B cell (primary cell): ENCODE data around the gene MICU1. TPM values are rescaled to one million over a fixed set of nuclear protein-coding genes. Genes with fewer than 3 reads are reported as not detected.

Experiments
- ATAC-seq: fragments of 200-7000 bp; cut with Tn5 transposase; one replicate; pipeline ENCODE4 v1.10.0; 2021; ENCODE audit warnings: low read depth, mild to moderate bottlenecking, moderate number of reproducible peaks, moderate library complexity
- CTCF ChIA-PET: fragments of 350-600 bp; sonication (Branson Sonifier 250); formaldehyde crosslinking; loops from one replicate; lab custom pipeline; 2021; ENCODE audit warnings: antibody characterized with exemption, inconsistent platforms; lab: Charles Lee
- POLR2A ChIA-PET: fragments of 350-600 bp; sonication (Branson Sonifier 250); formaldehyde crosslinking; loops from one replicate; lab custom pipeline; 2021; ENCODE audit warnings: antibody characterized with exemption; lab: Charles Lee
- DNase-seq: peaks from one replicate; pipeline ENCODE4 v3.0.0; 2013
- H2AFZ ChIP-seq: 2 replicates; pipeline ENCODE4 v1.6.1; 2012; ENCODE audit warnings: mild to moderate bottlenecking, low read depth, low read length; ENCODE audit not compliant: insufficient read depth, poor library complexity, severe bottlenecking
- H3K27ac ChIP-seq, 2 donors: 1 replicate in 1 of 2; 2 replicates in 1 of 2; pipeline ENCODE4 v1.5.1; 2012 to 2013; ENCODE audit warnings: low read length in 2 of 2, mild to moderate bottlenecking in 2 of 2, moderate library complexity in 1 of 2
- H3K27me3 ChIP-seq, 4 experiments: fragments of 200-600 bp in 1 of 4; sonication (generic) in 1 of 4; replicated peaks in 1 of 4; 1 replicate in 2 of 4; 2 replicates in 2 of 4; pipeline versions ENCODE4 v1.6.1 to v1.7.0; 2013 to 2016; ENCODE audit warnings: low read length in 3 of 4, mild to moderate bottlenecking in 2 of 4, mixed read lengths in 1 of 4, moderate library complexity in 1 of 4; ENCODE audit not compliant: insufficient read depth in 4 of 4, control insufficient read depth in 3 of 4; ENCODE audit errors: control extremely low read depth in 1 of 4
- H3K36me3 ChIP-seq, 2 experiments: replicated peaks in 1 of 2; 1 replicate in 1 of 2; 2 replicates in 1 of 2; pipeline versions ENCODE4 v1.6.1 to v1.7.1; 2013; ENCODE audit warnings: low read length in 1 of 2; ENCODE audit not compliant: insufficient read depth in 2 of 2, control insufficient read depth in 1 of 2; ENCODE audit errors: control extremely low read depth in 1 of 2, extremely low read depth in 1 of 2
- H3K4me1 ChIP-seq, 2 donors: fragments of 200-600 bp in 1 of 2; sonication (generic) in 1 of 2; 1 replicate in 1 of 2; 2 replicates in 1 of 2; pipeline versions ENCODE4 v1.5.1 to v1.6.1; 2013 to 2017; ENCODE audit warnings: low read length in 2 of 2; ENCODE audit not compliant: control insufficient read depth in 2 of 2, insufficient read depth in 2 of 2
- H3K4me2 ChIP-seq: replicated peaks from 2 replicates; pipeline ENCODE3; 2012; ENCODE audit warnings: mild to moderate bottlenecking, low read depth, low read length; ENCODE audit not compliant: poor library complexity, severe bottlenecking
- H3K4me3 ChIP-seq, 5 experiments: fragments of 200-600 bp in 1 of 5; sonication (generic) in 1 of 5; 1 replicate in 3 of 5; 2 replicates in 2 of 5; pipeline versions ENCODE4 v1.5.1 to v1.7.0; 2011 to 2016; ENCODE audit warnings: low read length in 4 of 5, mild to moderate bottlenecking in 4 of 5, low read depth in 2 of 5, control low read depth in 1 of 5, moderate library complexity in 1 of 5; ENCODE audit not compliant: insufficient read depth in 1 of 5; ENCODE audit errors: control extremely low read depth in 1 of 5, extremely low read depth in 1 of 5
- H3K79me2 ChIP-seq: fragments of 200-600 bp; sonication (generic); one replicate; pipeline ENCODE4 v1.6.0; 2016; ENCODE audit warnings: low read length; ENCODE audit not compliant: control insufficient read depth, insufficient read depth
- H3K9ac ChIP-seq: fragments of 200-600 bp; sonication (generic); 2 replicates; pipeline ENCODE4 v1.6.1; 2017; ENCODE audit warnings: mild to moderate bottlenecking, low read length, moderate library complexity
- H3K9me3 ChIP-seq, 3 donors: one replicate each; pipeline versions ENCODE4 v1.6.1 to v1.7.1; 2013; ENCODE audit warnings: low read length in 2 of 3; ENCODE audit not compliant: control insufficient read depth in 2 of 3, insufficient read depth in 1 of 3; ENCODE audit errors: control extremely low read depth in 1 of 3
- H4K20me1 ChIP-seq: 2 replicates; pipeline ENCODE4 v1.6.0; 2012; ENCODE audit warnings: mild to moderate bottlenecking, low read length; ENCODE audit not compliant: insufficient read depth, control insufficient read depth, poor library complexity, severe bottlenecking
- H3K27ac Mint-ChIP-seq: one replicate; pipeline ENCODE4 v1.8.0; 2021; ENCODE audit warnings: mixed read lengths
- H3K27me3 Mint-ChIP-seq: one replicate; pipeline ENCODE4 v1.8.0; 2021; ENCODE audit warnings: mixed read lengths
- H3K4me1 Mint-ChIP-seq: one replicate; pipeline ENCODE4 v1.8.0; 2021; ENCODE audit warnings: mixed read lengths
- H3K4me3 Mint-ChIP-seq: one replicate; pipeline ENCODE4 v1.8.0; 2021; ENCODE audit warnings: mixed read lengths
- H3K9me3 Mint-ChIP-seq: one replicate; pipeline ENCODE4 v1.8.0; 2022; ENCODE audit warnings: mixed read lengths; ENCODE audit not compliant: insufficient read depth
- EZH2 ChIP-seq: IDR thresholded peaks from 2 replicates; pipeline ENCODE4 v1.6.1; 2012; ENCODE audit warnings: borderline replicate concordance, low read depth, mild to moderate bottlenecking, moderate library complexity, low read length; ENCODE audit not compliant: insufficient read depth, poor library complexity, severe bottlenecking
- WGBS: methylation state at CpG from one replicate; pipeline ENCODE4 v1.1.5; 2013; ENCODE audit warnings: missing lambda C conversion rate; ENCODE audit not compliant: insufficient coverage; 5-methylcytosine and 5-hydroxymethylcytosine counted together
- intact Hi-C: fragments of 100-400 bp; cut with micrococcal nuclease; formaldehyde crosslinking; loops from one replicate; pipeline ENCODE4 v1.10.0; 2022
- polyA plus RNA-seq: library from polyadenylated mRNA; depleted of rRNA; stranded (reverse); fragments of >200 nt; gene quantifications from 2 replicates; pipeline ENCODE4 v1.2.3, GENCODE V29; 2012
- total RNA-seq, 2 donors: library from RNA; stranded (reverse); fragments of 120-200 nt in 1 of 2; gene quantifications; 1 replicate in 1 of 2; 2 replicates in 1 of 2; pipeline versions ENCODE4 v1.2.3 to v1.2.4, GENCODE V29; 2013 to 2022
- TF ChIP-seq, protein P1 (sequence below): fragments of 200-600 bp; IDR thresholded peaks from one replicate; pipeline ENCODE4 v1.8.0; 2022; ENCODE audit warnings: antibody characterized with exemption, mild to moderate bottlenecking

Gene MICU1
- total and polyA plus RNA-seq, 2 donors (not counting 1 experiment from before 2014, with no cell fraction given), result 12.0 to 34.7 TPM

DNA sequence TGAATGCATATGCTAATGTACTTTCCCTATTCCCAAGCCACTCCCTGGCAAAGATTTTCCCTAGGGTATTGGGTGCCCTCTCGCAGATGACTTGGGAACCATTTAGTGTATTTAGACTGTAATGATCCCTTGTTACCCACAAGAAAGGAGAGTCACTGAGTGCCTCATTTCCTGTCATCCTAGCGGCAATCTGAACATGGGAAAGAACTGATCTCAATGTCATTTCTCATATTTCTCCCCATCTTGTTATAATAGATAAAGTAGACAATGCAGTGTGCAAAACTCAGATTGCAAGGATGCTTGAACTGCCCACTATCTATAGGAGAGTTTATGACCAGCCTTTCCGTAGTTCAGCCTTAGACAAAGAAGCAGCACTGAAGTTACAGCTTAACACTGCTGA, 123.3 kb downstream of the MICU1 start:
- TF ChIP-seq EZH2, result no peak
- TF ChIP-seq, protein P1, sequence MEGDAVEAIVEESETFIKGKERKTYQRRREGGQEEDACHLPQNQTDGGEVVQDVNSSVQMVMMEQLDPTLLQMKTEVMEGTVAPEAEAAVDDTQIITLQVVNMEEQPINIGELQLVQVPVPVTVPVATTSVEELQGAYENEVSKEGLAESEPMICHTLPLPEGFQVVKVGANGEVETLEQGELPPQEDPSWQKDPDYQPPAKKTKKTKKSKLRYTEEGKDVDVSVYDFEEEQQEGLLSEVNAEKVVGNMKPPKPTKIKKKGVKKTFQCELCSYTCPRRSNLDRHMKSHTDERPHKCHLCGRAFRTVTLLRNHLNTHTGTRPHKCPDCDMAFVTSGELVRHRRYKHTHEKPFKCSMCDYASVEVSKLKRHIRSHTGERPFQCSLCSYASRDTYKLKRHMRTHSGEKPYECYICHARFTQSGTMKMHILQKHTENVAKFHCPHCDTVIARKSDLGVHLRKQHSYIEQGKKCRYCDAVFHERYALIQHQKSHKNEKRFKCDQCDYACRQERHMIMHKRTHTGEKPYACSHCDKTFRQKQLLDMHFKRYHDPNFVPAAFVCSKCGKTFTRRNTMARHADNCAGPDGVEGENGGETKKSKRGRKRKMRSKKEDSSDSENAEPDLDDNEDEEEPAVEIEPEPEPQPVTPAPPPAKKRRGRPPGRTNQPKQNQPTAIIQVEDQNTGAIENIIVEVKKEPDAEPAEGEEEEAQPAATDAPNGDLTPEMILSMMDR, result no peak
- H3K27ac ChIP-seq, result no peak overlapping the region
- H3K4me1 ChIP-seq, result no peaks in the 10 kb centered on the region
- no peak overlapping the region for H3K9ac ChIP-seq
- DNase-seq, result no peak
- no peak overlapping the region for H3K4me2 ChIP-seq
- H3K4me3 ChIP-seq, result no peak overlapping the region
- ChIA-PET CTCF (no interaction called here), POLR2A (no interaction called here)
- H3K79me2 ChIP-seq, result no peaks in the 10 kb centered on the region
- peaks cover 5% of the 10 kb centered on the region for H3K9me3 Mint-ChIP-seq
- intact Hi-C loops, result no loop called here
- H4K20me1 ChIP-seq, result no peaks in the 10 kb centered on the region
- H3K4me3 Mint-ChIP-seq, result no peak overlapping the region
- peaks cover 7% of the 10 kb centered on the region for H3K4me1 Mint-ChIP-seq
- peaks cover 0 to 4% (median 2%) of the 10 kb centered on the region in 3 donors for H3K9me3 ChIP-seq
- H3K36me3 ChIP-seq, result peaks cover 3 to 8% of the 10 kb centered on the region in 2 experiments
- WGBS, result 100% methylated on average over 1 of the region's 3 CpGs
- H3K27me3 Mint-ChIP-seq, result no peaks in the 10 kb centered on the region
- no peaks in the 10 kb centered on the region for H3K27me3 ChIP-seq
- H3K27ac Mint-ChIP-seq, result no peak overlapping the region
- ATAC-seq, result no peak
- H2AFZ ChIP-seq, result no peak overlapping the region

DNA sequence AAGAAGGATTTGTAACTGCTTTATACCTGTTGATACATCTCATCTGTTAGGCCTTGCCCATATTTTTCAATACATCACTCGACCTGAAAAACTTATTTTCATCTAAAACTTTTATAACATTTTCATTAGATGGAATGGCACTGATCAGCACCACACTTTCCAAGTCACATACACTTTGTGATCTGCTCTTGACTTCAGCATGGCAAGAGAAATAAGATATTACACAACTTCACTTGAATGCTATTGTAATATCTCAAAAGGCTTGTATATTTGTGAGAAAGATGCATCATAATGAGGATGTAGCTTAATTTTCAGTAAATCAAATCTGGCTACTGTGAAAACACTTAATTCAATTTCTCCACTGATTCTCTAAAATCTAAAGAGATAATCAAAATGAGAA, 126.2 kb downstream of the MICU1 start:
- peaks cover 0 to 4% (median 2%) of the 10 kb centered on the region in 3 donors for H3K9me3 ChIP-seq
- no peak overlapping the region for H3K9ac ChIP-seq
- no peaks in the 10 kb centered on the region for H3K27me3 ChIP-seq
- H3K4me3 ChIP-seq, result no peak overlapping the region
- no CpG with 5 or more reads among the region's 1 CpG for WGBS
- no peaks in the 10 kb centered on the region for H4K20me1 ChIP-seq
- intact Hi-C loops, result no loop called here
- H3K4me2 ChIP-seq, result no peak overlapping the region
- DNase-seq (no peak), ATAC-seq (no peak)
- no peak overlapping the region for H2AFZ ChIP-seq
- ChIA-PET CTCF (no interaction called here), POLR2A (no interaction called here)
- no peak overlapping the region for H3K4me3 Mint-ChIP-seq
- H3K36me3 ChIP-seq, result no peaks in the 10 kb centered on the region
- H3K4me1 Mint-ChIP-seq, result peaks cover 7% of the 10 kb centered on the region
- H3K4me1 ChIP-seq, result no peaks in the 10 kb centered on the region
- no peaks in the 10 kb centered on the region for H3K79me2 ChIP-seq
- H3K27ac ChIP-seq, result no peak overlapping the region
- H3K27me3 Mint-ChIP-seq, result no peaks in the 10 kb centered on the region
- peaks cover 2% of the 10 kb centered on the region for H3K9me3 Mint-ChIP-seq
- H3K27ac Mint-ChIP-seq, result no peak overlapping the region
- no peak for TF ChIP-seq EZH2
- TF ChIP-seq, protein P1, result no peak
